ENCODE data around the gene SHISA3. TPM values are rescaled to one million over a fixed set of nuclear protein-coding genes. Genes with fewer than 3 reads are reported as not detected.

SHISA3 gene
- total and polyA plus RNA-seq, 2 of the 8 experiments (the other 6 are each of a cell fraction or from before 2014, with no cell fraction given), result 2.0 to 9.3 TPM

DNA sequence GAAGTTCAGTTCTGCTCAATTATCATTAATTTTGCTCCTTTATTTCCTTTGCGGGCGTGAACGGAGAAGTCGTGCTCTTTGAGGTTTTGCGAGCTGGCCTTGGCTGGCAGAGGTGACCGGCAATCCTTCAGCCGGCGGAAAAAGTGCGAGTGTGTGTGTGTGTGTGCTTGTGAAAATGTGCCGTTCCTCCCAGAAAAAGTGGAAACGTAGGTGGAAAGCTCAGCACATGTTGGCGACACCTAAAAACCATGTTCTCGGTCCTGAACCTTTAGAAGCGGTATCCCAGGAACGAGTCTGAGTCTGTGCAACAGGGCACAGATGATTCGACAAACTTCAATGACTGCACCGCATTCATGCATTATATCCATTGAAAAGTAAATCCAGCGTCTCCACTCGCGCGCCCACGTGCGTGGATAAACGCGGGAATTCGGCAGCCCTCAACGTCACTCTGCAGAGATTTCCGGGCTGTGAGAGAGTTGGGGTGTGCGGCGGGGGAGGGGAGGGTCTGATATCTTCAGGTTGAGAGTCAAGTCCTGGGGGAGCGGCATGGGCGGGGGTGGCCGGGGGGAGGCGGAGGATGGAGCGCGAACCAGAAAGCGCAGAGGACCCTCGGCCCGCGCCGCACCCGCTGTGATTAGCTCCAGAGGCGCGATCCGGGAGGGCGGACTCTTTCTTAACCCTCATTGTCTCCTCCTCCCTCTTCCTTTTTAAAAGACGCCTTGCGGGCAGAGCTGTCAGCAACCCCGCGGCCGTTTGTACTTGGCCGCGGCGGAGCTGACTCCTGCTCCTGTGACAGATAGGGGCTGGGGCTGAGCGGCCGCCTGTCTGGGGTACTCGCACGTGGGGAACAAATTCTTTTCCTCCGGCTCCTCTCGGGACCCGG, at the start of gene SHISA3 (continued):
- TF ChIP-seq GTF2F1 (IDR thresholded peaks at IDR 0.05; ENCODE audit: borderline replicate concordance, low read depth, low read length) (no peak), NANOG (IDR thresholded peaks at IDR 0.05; ENCODE audit: insufficient read depth, low read depth, low read length, poor library complexity, severe bottlenecking) (no peak), BRCA1 (IDR thresholded peaks at IDR 0.05; ENCODE audit: low read depth, low read length) (no peak), HDAC6 (IDR thresholded peaks at IDR 0.05; ENCODE audit: low read depth, low read length) (no peak), CBX5 (IDR thresholded peaks at IDR 0.05; ENCODE audit: low read depth, low read length) (no peak), MAX (IDR thresholded peaks at IDR 0.05) (peak; percentile 85), RBBP5 (IDR thresholded peaks at IDR 0.05; ENCODE audit: borderline replicate concordance, low read depth, low read length) (no peak), POLR2AphosphoS5 (IDR thresholded peaks at IDR 0.05; ENCODE audit: low read depth, low read length) (no peak), JUND (IDR thresholded peaks at IDR 0.05; ENCODE audit: low read length) (no peak), BCL11A (IDR thresholded peaks at IDR 0.05; ENCODE audit: low read depth in 2 of 2, low read length in 2 of 2) (no peak), CEBPB (IDR thresholded peaks at IDR 0.05; ENCODE audit: low read depth, low read length) (no peak), KDM5A (IDR thresholded peaks at IDR 0.05; ENCODE audit: low read length) (no peak), EP300 (IDR thresholded peaks at IDR 0.05; ENCODE audit: borderline replicate concordance in 1 of 2, low read depth in 2 of 2, low read length in 2 of 2) (no peak), CHD1 (IDR thresholded peaks at IDR 0.05; ENCODE audit: low read depth, low read length) (no peak), SP4 (IDR thresholded peaks at IDR 0.05; ENCODE audit: low read length) (no peak), SRF (IDR thresholded peaks at IDR 0.05; ENCODE audit: low read depth, low read length) (no peak), CHD2 (IDR thresholded peaks at IDR 0.05; ENCODE audit: low read length) (no peak), NRF1 (IDR thresholded peaks at IDR 0.05; ENCODE audit: low read depth, low read length) (no peak)
- TF ChIP-seq, protein P1, sequence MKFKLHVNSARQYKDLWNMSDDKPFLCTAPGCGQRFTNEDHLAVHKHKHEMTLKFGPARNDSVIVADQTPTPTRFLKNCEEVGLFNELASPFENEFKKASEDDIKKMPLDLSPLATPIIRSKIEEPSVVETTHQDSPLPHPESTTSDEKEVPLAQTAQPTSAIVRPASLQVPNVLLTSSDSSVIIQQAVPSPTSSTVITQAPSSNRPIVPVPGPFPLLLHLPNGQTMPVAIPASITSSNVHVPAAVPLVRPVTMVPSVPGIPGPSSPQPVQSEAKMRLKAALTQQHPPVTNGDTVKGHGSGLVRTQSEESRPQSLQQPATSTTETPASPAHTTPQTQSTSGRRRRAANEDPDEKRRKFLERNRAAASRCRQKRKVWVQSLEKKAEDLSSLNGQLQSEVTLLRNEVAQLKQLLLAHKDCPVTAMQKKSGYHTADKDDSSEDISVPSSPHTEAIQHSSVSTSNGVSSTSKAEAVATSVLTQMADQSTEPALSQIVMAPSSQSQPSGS (IDR thresholded peaks at IDR 0.05; ENCODE audit: low read length), result no peak
- TF ChIP-seq, protein P2, sequence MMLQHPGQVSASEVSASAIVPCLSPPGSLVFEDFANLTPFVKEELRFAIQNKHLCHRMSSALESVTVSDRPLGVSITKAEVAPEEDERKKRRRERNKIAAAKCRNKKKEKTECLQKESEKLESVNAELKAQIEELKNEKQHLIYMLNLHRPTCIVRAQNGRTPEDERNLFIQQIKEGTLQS (IDR thresholded peaks at IDR 0.05; ENCODE audit: insufficient read depth, low read depth, low read length), result no peak
- TF ChIP-seq, protein P3, sequence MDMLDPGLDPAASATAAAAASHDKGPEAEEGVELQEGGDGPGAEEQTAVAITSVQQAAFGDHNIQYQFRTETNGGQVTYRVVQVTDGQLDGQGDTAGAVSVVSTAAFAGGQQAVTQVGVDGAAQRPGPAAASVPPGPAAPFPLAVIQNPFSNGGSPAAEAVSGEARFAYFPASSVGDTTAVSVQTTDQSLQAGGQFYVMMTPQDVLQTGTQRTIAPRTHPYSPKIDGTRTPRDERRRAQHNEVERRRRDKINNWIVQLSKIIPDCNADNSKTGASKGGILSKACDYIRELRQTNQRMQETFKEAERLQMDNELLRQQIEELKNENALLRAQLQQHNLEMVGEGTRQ (IDR thresholded peaks at IDR 0.05; ENCODE audit: low read length), result no peak
